Tibial nerve (tissue), 4 donors: Measurements from ENCODE around the gene SCG5.

ENCODE experiments used
- EP300 ChIP-seq, 2 donors: sonication (generic); formaldehyde crosslinking; IDR thresholded peaks; one replicate each; pipeline ENCODE4 v1.6.1; 2017; ENCODE audit warnings: antibody characterized with exemption in 2 of 2, mild to moderate bottlenecking in 1 of 2
- POLR2A ChIP-seq, 2 donors: fragments of 450-650 bp; IDR thresholded peaks; one replicate each; pipeline ENCODE4 v1.6.1; 2017; ENCODE audit warnings: antibody characterized with exemption in 2 of 2, mild to moderate bottlenecking in 2 of 2, moderate library complexity in 2 of 2
- TF ChIP-seq, protein P1 (sequence below), 5 experiments: fragments of 200-600 bp in 3 of 5; fragments of 450-650 bp in 2 of 5; sonication (generic) in 3 of 5; IDR thresholded peaks; one replicate each; pipeline ENCODE4 v1.5.1; 2016 to 2019; ENCODE audit warnings: antibody characterized with exemption in 5 of 5, mild to moderate bottlenecking in 3 of 5, moderate library complexity in 2 of 5

DNA sequence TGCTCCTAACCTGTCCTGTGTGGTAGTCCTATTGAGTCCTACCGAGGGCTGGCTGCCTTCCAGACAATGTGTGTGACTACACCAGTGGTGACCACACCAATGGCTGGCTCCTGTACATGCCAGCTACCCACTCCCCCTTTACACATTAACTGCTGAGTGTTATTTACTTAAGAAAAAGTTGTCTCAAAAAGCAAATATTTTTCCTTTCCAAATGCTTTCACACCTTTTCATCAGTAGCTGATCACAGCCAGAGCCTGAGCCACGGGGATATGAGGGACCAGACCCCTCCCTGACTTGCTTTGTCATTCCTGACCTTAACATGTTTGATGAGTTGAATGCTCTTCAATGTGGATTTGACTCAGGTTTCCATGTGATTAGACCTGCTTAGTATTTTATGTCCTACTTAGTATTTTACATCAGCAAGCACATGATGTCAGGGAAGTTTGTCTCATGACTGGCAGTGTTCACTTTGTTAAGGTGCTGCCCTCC, 46.7 kb downstream of the SCG5 start:
- TF ChIP-seq, protein P1, sequence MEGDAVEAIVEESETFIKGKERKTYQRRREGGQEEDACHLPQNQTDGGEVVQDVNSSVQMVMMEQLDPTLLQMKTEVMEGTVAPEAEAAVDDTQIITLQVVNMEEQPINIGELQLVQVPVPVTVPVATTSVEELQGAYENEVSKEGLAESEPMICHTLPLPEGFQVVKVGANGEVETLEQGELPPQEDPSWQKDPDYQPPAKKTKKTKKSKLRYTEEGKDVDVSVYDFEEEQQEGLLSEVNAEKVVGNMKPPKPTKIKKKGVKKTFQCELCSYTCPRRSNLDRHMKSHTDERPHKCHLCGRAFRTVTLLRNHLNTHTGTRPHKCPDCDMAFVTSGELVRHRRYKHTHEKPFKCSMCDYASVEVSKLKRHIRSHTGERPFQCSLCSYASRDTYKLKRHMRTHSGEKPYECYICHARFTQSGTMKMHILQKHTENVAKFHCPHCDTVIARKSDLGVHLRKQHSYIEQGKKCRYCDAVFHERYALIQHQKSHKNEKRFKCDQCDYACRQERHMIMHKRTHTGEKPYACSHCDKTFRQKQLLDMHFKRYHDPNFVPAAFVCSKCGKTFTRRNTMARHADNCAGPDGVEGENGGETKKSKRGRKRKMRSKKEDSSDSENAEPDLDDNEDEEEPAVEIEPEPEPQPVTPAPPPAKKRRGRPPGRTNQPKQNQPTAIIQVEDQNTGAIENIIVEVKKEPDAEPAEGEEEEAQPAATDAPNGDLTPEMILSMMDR (IDR thresholded peaks at IDR 0.05), result no peak
- TF ChIP-seq EP300 (IDR thresholded peaks at IDR 0.05) (no peak), POLR2A (IDR thresholded peaks at IDR 0.05) (no peak)
